Activated CD4-positive, alpha-beta memory T cell treated with anti-CD3 and anti-CD28 coated beads, Interleukin-2, amount 10 ng/mL, durations not matched to agents 7 days and 5 days (primary cell): ENCODE results near the gene ALPK1. TPM values are rescaled to one million over a fixed set of nuclear protein-coding genes. Genes with fewer than 3 reads are reported as not detected.
"Not testable (repeated sequence)": the region's sequence is repeated elsewhere in the genome, so short reads cannot be mapped to it uniquely, and the experiment has no call there.

Experiments
- CTCF ChIA-PET: fragments of 350-600 bp; sonication (Branson Sonifier 250); formaldehyde crosslinking; loops from one replicate; lab custom pipeline; 2021; ENCODE audit warnings: antibody characterized with exemption, inconsistent platforms; lab: Charles Lee
- POLR2A ChIA-PET: fragments of 350-600 bp; sonication (Branson Sonifier 250); formaldehyde crosslinking; loops from one replicate; lab custom pipeline; 2021; ENCODE audit warnings: antibody characterized with exemption; lab: Charles Lee
- DNase-seq: peaks from one replicate; pipeline ENCODE4 v3.0.0-alpha.2; 2020
- H3K27ac Mint-ChIP-seq: one replicate; pipeline ENCODE4 v1.8.0; 2021; ENCODE audit warnings: mild to moderate bottlenecking, mixed read lengths
- H3K27me3 Mint-ChIP-seq: one replicate; pipeline ENCODE4 v1.8.0; 2021; ENCODE audit warnings: mixed read lengths
- H3K36me3 Mint-ChIP-seq: one replicate; pipeline ENCODE4 v1.8.0; 2021; ENCODE audit warnings: low read depth, mixed read lengths
- H3K4me1 Mint-ChIP-seq: one replicate; pipeline ENCODE4 v1.8.0; 2021; ENCODE audit warnings: mixed read lengths
- H3K4me3 Mint-ChIP-seq: one replicate; pipeline ENCODE4 v1.8.0; 2021; ENCODE audit warnings: mild to moderate bottlenecking, mixed read lengths
- H3K9me3 Mint-ChIP-seq: one replicate; pipeline ENCODE4 v1.8.0; 2021; ENCODE audit warnings: mixed read lengths
- total RNA-seq, 2 experiments: library from RNA; stranded (reverse); gene quantifications; one replicate each; pipeline ENCODE4 v1.2.3, GENCODE V29; 2021

The ALPK1 gene
- total RNA-seq, 2 experiments from 2014 or later = 11.4 to 12.3 TPM

GRCh38 chr4:112422644-112423043, 125.5 kb downstream of the ALPK1 start:
- no peaks in the 10 kb centered on the region for H3K9me3 Mint-ChIP-seq
- H3K36me3 Mint-ChIP-seq = no peaks in the 10 kb centered on the region
- CTCF ChIA-PET = no interaction called here
- H3K27ac Mint-ChIP-seq = no peak overlapping the region
- POLR2A ChIA-PET = no interaction called here
- H3K27me3 Mint-ChIP-seq = no peaks in the 10 kb centered on the region
- no peak overlapping the region for H3K4me3 Mint-ChIP-seq
- DNase-seq = no peak
- H3K4me1 Mint-ChIP-seq = no peaks in the 10 kb centered on the region

DNA sequence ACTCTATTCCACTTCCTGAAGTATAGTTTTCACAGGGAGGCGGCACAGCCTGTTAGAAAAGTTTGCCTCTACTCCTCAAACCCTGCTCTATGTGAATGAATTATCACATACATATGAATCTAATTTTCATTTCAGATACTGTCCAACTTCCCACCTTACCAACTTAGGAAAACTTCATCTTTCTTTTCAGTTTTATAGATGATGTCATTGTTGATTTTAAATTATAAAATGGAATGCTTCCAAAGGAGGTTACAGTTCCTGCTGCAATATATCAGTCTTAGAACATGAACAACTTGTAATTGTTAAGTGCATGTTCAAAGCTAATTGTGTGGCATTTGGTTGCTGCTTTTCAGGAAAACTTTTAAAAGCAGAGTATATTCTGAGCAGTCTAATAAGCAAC, 126.4 kb downstream of the ALPK1 start:
- ChIA-PET CTCF (no interaction called here), POLR2A (no interaction called here)
- Mint-ChIP-seq H3K36me3 (no peaks in the 10 kb centered on the region), H3K4me3 (no peak overlapping the region), H3K27me3 (no peaks in the 10 kb centered on the region), H3K4me1 (no peaks in the 10 kb centered on the region), H3K9me3 (no peaks in the 10 kb centered on the region), H3K27ac (no peak overlapping the region)
- no peak for DNase-seq

GRCh38 chr4:112425823-112426222, 128.7 kb downstream of the ALPK1 start:
- H3K4me3 Mint-ChIP-seq = no peak overlapping the region
- ChIA-PET CTCF (no interaction called here), POLR2A (no interaction called here)
- H3K27me3 Mint-ChIP-seq = no peaks in the 10 kb centered on the region
- no peaks in the 10 kb centered on the region for H3K9me3 Mint-ChIP-seq
- H3K4me1 Mint-ChIP-seq = no peaks in the 10 kb centered on the region
- DNase-seq = no peak
- no peak overlapping the region for H3K27ac Mint-ChIP-seq
- H3K36me3 Mint-ChIP-seq = no peaks in the 10 kb centered on the region

- ChIA-PET POLR2A (no interaction called here), CTCF (no interaction called here)
- H3K36me3 Mint-ChIP-seq = no peaks in the 10 kb centered on the region
- no peaks in the 10 kb centered on the region for H3K27me3 Mint-ChIP-seq
- no peak overlapping the region for H3K4me3 Mint-ChIP-seq
- no peak overlapping the region for H3K27ac Mint-ChIP-seq
- H3K9me3 Mint-ChIP-seq = no peaks in the 10 kb centered on the region
- H3K4me1 Mint-ChIP-seq = no peaks in the 10 kb centered on the region
- DNase-seq = no peak
Observed at GRCh38 chr4:112426416-112426815, 129.2 kb downstream of the ALPK1 start.

- H3K36me3 Mint-ChIP-seq = no peaks in the 10 kb centered on the region
- no peaks in the 10 kb centered on the region for H3K27me3 Mint-ChIP-seq
- no peaks in the 10 kb centered on the region for H3K4me1 Mint-ChIP-seq
- H3K4me3 Mint-ChIP-seq = no peak overlapping the region
- no peak overlapping the region for H3K27ac Mint-ChIP-seq
- POLR2A ChIA-PET = no interaction called here
- CTCF ChIA-PET = no interaction called here
- no peaks in the 10 kb centered on the region for H3K9me3 Mint-ChIP-seq
- DNase-seq = no peak
Observed at GRCh38 chr4:112431158-112431557, 134.0 kb downstream of the ALPK1 start.

GRCh38 chr4:112436987-112437386, 139.8 kb downstream of the ALPK1 start:
- CTCF ChIA-PET = no interaction called here
- H3K27me3 Mint-ChIP-seq = no peaks in the 10 kb centered on the region
- no peak for DNase-seq
- H3K4me1 Mint-ChIP-seq = no peaks in the 10 kb centered on the region
- no peaks in the 10 kb centered on the region for H3K9me3 Mint-ChIP-seq
- no peak overlapping the region for H3K27ac Mint-ChIP-seq
- peaks cover 4% of the 10 kb centered on the region for H3K36me3 Mint-ChIP-seq
- POLR2A ChIA-PET = no interaction called here
- H3K4me3 Mint-ChIP-seq = no peak overlapping the region

GRCh38 chr4:112442226-112442625, 145.1 kb downstream of the ALPK1 start:
- POLR2A ChIA-PET, CTCF ChIA-PET, H3K9me3 Mint-ChIP-seq, DNase-seq, H3K4me1 Mint-ChIP-seq, H3K27me3 Mint-ChIP-seq, H3K27ac Mint-ChIP-seq, H3K4me3 Mint-ChIP-seq, H3K36me3 Mint-ChIP-seq: not testable (repeated sequence)

DNA sequence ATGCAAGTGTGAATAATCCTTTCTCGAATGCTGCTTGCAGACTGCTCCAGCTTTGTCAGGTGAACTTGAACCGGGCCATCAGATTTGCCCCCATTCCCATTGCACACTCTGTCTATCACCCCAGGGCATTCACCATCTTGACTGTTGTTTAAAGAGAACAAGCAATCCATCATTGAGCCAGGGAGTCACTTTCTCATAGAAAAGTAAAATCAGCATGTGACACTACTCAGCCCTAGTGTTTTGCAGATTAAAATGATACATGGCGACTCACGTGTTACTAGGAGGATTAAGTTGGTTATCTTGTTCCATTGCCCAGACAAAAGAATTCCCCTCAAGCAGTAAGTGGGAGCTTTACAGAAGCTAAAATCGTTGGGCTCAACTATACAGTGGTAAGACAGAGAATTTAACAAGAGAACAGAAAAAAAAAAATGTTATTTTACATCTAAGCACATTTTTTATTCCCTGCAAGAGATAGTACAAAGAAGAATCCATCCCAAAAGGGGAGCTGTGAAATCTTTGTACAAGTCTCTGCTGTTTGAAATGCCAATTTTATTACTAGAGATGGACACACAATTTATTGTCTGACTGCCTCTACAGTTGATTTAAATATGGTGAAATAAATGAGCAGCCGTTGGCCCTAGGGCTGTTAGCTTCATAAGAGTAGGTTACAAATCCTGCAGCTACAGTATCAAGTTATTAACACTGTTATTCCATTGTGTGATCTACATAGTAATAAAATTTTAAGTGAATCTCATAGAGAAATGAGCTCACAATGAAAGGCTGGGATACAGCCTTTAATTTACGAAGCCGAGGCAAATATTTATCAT, 151.3 kb downstream of the ALPK1 start:
- Mint-ChIP-seq H3K4me1 (no peaks in the 10 kb centered on the region), H3K36me3 (no peaks in the 10 kb centered on the region), H3K27ac (no peak overlapping the region), H3K9me3 (peaks cover 3% of the 10 kb centered on the region), H3K4me3 (no peak overlapping the region), H3K27me3 (no peaks in the 10 kb centered on the region)
- ChIA-PET POLR2A (no interaction called here), CTCF (no interaction called here)
- no peak for DNase-seq

GRCh38 chr4:112449708-112450107, 152.5 kb downstream of the ALPK1 start:
- DNase-seq = no peak
- Mint-ChIP-seq H3K9me3 (peaks cover 3% of the 10 kb centered on the region), H3K4me3 (no peak overlapping the region), H3K27me3 (no peaks in the 10 kb centered on the region), H3K4me1 (no peaks in the 10 kb centered on the region), H3K27ac (no peak overlapping the region), H3K36me3 (no peaks in the 10 kb centered on the region)
- ChIA-PET POLR2A (no interaction called here), CTCF (no interaction called here)

- Mint-ChIP-seq H3K4me3 (no peak overlapping the region), H3K27me3 (no peaks in the 10 kb centered on the region), H3K27ac (no peak overlapping the region), H3K36me3 (no peaks in the 10 kb centered on the region), H3K9me3 (no peaks in the 10 kb centered on the region), H3K4me1 (no peaks in the 10 kb centered on the region)
- no peak for DNase-seq
- CTCF ChIA-PET = no interaction called here
- POLR2A ChIA-PET = no interaction called here
Observed at GRCh38 chr4:112451104-112451503, 153.9 kb downstream of the ALPK1 start.

DNA sequence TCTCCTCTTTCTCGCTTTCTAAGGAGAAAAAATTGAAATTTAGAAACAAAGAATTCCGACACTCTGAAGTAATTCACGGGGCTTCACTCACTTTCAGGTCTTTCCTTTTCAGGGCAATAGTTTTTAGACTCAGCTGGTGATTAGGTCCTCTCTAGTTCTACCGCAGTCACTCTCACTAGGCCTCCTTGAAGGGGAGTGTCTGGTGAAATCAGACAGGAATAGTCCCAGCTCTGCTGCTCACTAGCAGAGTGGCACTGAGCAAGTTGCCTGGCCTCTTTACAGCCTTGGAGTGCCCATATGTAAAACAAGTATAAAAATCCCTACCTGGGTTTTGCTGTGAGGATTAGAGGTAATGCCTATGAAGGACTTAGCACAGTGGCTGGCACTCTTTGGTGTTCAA, 154.7 kb downstream of the ALPK1 start:
- Mint-ChIP-seq H3K9me3 (no peaks in the 10 kb centered on the region), H3K4me3 (no peak overlapping the region), H3K4me1 (no peaks in the 10 kb centered on the region), H3K27ac (no peak overlapping the region), H3K27me3 (no peaks in the 10 kb centered on the region), H3K36me3 (no peaks in the 10 kb centered on the region)
- ChIA-PET POLR2A (no interaction called here), CTCF (no interaction called here)
- DNase-seq = no peak

GRCh38 chr4:112453321-112453720, 156.2 kb downstream of the ALPK1 start:
- Mint-ChIP-seq H3K27me3 (no peaks in the 10 kb centered on the region), H3K9me3 (peaks cover 2% of the 10 kb centered on the region)
- POLR2A ChIA-PET = no interaction called here

DNA sequence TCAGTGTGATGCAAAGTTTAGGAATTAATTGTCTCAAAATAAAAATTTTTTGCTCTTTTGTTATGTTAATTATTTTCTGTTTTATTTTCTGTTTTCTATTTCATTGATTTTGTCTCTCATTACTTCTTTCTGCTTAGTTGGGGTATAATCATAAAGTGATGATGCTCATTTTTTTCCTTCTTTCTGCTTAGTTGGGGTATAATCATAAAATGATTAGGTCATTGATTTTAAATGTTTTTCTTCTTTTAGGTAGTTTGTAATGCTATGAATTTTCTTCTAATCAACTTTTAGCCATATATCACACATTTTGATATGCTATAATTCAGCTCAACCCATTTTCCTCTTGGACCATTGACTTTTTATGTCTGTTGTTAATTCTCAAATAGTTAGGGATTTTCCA, 175.1 kb downstream of the ALPK1 start:
- no peak overlapping the region for H3K4me3 Mint-ChIP-seq
- POLR2A ChIA-PET = no interaction called here
- no peaks in the 10 kb centered on the region for H3K4me1 Mint-ChIP-seq
- peaks cover 10% of the 10 kb centered on the region for H3K27me3 Mint-ChIP-seq
- no peaks in the 10 kb centered on the region for H3K9me3 Mint-ChIP-seq
- H3K36me3 Mint-ChIP-seq = no peaks in the 10 kb centered on the region
- CTCF ChIA-PET = no interaction called here
- no peak overlapping the region for H3K27ac Mint-ChIP-seq
- DNase-seq = no peak

More at GRCh38 chr4:112453321-112453720, 156.2 kb downstream of the ALPK1 start:
- no peaks in the 10 kb centered on the region for H3K36me3 Mint-ChIP-seq
- H3K27ac Mint-ChIP-seq = no peak overlapping the region
- H3K4me1 Mint-ChIP-seq = no peaks in the 10 kb centered on the region
- no peak for DNase-seq
- CTCF ChIA-PET = no interaction called here
- H3K4me3 Mint-ChIP-seq = no peak overlapping the region

- no peak overlapping the region for H3K4me3 Mint-ChIP-seq
- ChIA-PET POLR2A (no interaction called here), CTCF (no interaction called here)
- no peaks in the 10 kb centered on the region for H3K4me1 Mint-ChIP-seq
- H3K27ac Mint-ChIP-seq = no peak overlapping the region
- no peaks in the 10 kb centered on the region for H3K36me3 Mint-ChIP-seq
- DNase-seq = no peak
- H3K27me3 Mint-ChIP-seq = peaks cover 10% of the 10 kb centered on the region
- no peaks in the 10 kb centered on the region for H3K9me3 Mint-ChIP-seq
Observed at GRCh38 chr4:112473985-112474384, 176.8 kb downstream of the ALPK1 start.
